HL-60 (cell line): ENCODE measurements around the gene PRMT5.

ENCODE experiments used
- DNase-seq, 2 experiments: peaks; one replicate each; pipeline ENCODE4 v3.0.0-alpha.2; 2010 to 2020; ENCODE audit warnings: low read depth in 1 of 2, low spot score in 1 of 2
- H3K27ac ChIP-seq: fragments of 250-450 bp; sonication (Bioruptor Pico); replicated peaks from 2 replicates; pipeline ENCODE4 v1.5.1; 2020; ENCODE audit warnings: mild to moderate bottlenecking, moderate library complexity
- H3K27me3 ChIP-seq: fragments of 250-450 bp; sonication (Bioruptor Pico); 2 replicates; pipeline ENCODE4 v1.5.1; 2021; ENCODE audit warnings: mild to moderate bottlenecking, moderate library complexity; ENCODE audit not compliant: insufficient read depth, poor library complexity, severe bottlenecking
- H3K4me3 ChIP-seq: replicated peaks from 2 replicates; pipeline ENCODE4 v1.5.1; 2011; ENCODE audit warnings: mild to moderate bottlenecking, control low read depth, low read length; ENCODE audit not compliant: insufficient read depth
- CTCF ChIP-seq: IDR thresholded peaks from one replicate; pipeline ENCODE4 v1.5.1; 2011; ENCODE audit warnings: low read length, control low read depth, inconsistent platforms; ENCODE audit not compliant: insufficient read depth
- GABPA ChIP-seq: IDR thresholded peaks from 2 replicates; pipeline ENCODE4 v1.6.1; 2012; ENCODE audit warnings: low read depth
- POLR2AphosphoS5 ChIP-seq: IDR thresholded peaks from 2 replicates; pipeline ENCODE4 v1.6.1; 2012; ENCODE audit warnings: low read depth
- REST ChIP-seq: IDR thresholded peaks from 2 replicates; pipeline ENCODE4 v1.6.1; 2012; ENCODE audit warnings: low read depth; ENCODE audit not compliant: insufficient replicate concordance
- SPI1 ChIP-seq: IDR thresholded peaks from 2 replicates; pipeline ENCODE4 v1.6.1; 2012; ENCODE audit warnings: low read depth, mild to moderate bottlenecking, borderline replicate concordance

The PRMT5 gene

GRCh38 chr14:22897357-22897756, 31.8 kb downstream of the PRMT5 start:
- Histone ChIP-seq H3K27me3 (no peaks in the 10 kb centered on the region), H3K4me3 (no peak overlapping the region), H3K27ac (no peak overlapping the region)
- no peak for TF ChIP-seq POLR2AphosphoS5
- no peak for TF ChIP-seq CTCF
- TF ChIP-seq REST: no peak
- no peak for DNase-seq

DNA sequence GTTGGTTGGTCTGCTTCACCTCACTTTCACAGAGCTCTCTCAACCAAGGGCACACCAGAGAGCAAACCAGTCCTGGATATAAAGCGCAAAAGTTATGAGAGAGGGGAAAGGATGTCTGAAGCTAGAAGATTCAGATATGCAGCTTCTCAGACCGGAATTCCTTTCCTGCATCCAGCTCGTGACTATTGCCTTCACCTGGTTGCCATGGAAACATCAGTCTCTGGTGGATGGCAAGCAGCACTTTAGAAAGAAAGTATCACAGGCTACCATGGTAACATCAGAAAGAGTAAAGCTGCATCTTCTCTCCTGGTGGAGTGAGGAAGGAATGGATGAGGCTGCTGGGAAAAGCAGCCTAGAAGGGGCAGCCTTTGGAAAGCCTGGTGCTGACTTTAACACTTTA, 32.4 kb downstream of the PRMT5 start:
- no peak overlapping the region for H3K27ac ChIP-seq
- no peak for TF ChIP-seq SPI1
- no peak for TF ChIP-seq REST
- TF ChIP-seq POLR2AphosphoS5: no peak
- no peak for TF ChIP-seq GABPA
- no peak for TF ChIP-seq CTCF
- no peak overlapping the region for H3K4me3 ChIP-seq
- H3K27me3 ChIP-seq: no peaks in the 10 kb centered on the region
- DNase-seq: no peak

- Histone ChIP-seq H3K27ac (no peak overlapping the region), H3K27me3 (no peaks in the 10 kb centered on the region), H3K4me3 (no peak overlapping the region)
- TF ChIP-seq GABPA: no peak
- no peak for TF ChIP-seq REST
- no peak for TF ChIP-seq POLR2AphosphoS5
- TF ChIP-seq SPI1: no peak
- TF ChIP-seq CTCF: no peak
- no peak for DNase-seq
Measured at GRCh38 chr14:22896356-22896755, 32.8 kb downstream of the PRMT5 start.
